HepG2 (cell line): ENCODE results near the gene MCF2L. TPM values are rescaled to one million over a fixed set of nuclear protein-coding genes. Genes with fewer than 3 reads are reported as not detected.
A peak's percentile ranks its signal among the peaks of the same experiment; 100 is the strongest.

Experiments
- ARHGAP35 ChIP-seq: sonication (generic); formaldehyde crosslinking; IDR thresholded peaks from 2 replicates; pipeline ENCODE4 v1.9.0; 2022; ENCODE audit warnings: mild to moderate bottlenecking, inconsistent platforms, moderate library complexity, missing genetic modification reagents, borderline replicate concordance
- ATAD3A ChIP-seq: sonication (generic); formaldehyde crosslinking; IDR thresholded peaks from 2 replicates; pipeline ENCODE4 v1.4.0; 2020; ENCODE audit warnings: missing genetic modification reagents
- ATF5 ChIP-seq: sonication (generic); formaldehyde crosslinking; IDR thresholded peaks from 2 replicates; pipeline ENCODE4 v1.4.0; 2020; ENCODE audit warnings: mild to moderate bottlenecking, low read depth, missing genetic modification reagents
- BATF2 ChIP-seq: sonication (generic); formaldehyde crosslinking; IDR thresholded peaks from 2 replicates; pipeline ENCODE4 v1.8.0; 2022; ENCODE audit warnings: mild to moderate bottlenecking, missing genetic modification reagents, moderate library complexity
- CCDC6 ChIP-seq: sonication (generic); formaldehyde crosslinking; IDR thresholded peaks from 2 replicates; pipeline ENCODE4 v1.8.1; 2022; ENCODE audit warnings: mild to moderate bottlenecking, missing genetic modification reagents, moderate library complexity
- ESRRA ChIP-seq: sonication (generic); formaldehyde crosslinking; IDR thresholded peaks from 2 replicates; pipeline ENCODE4 v1.5.1; 2020; ENCODE audit warnings: mild to moderate bottlenecking, low read depth, missing genetic modification reagents
- HMG20A ChIP-seq: IDR thresholded peaks from 2 replicates; pipeline ENCODE4 v1.6.1; 2016; ENCODE audit warnings: borderline replicate concordance
- HMGA1 ChIP-seq: sonication (generic); formaldehyde crosslinking; conservative IDR thresholded peaks from 2 replicates; pipeline ENCODE4 v1.4.0; 2020; ENCODE audit warnings: missing genetic modification reagents
- HNRNPK ChIP-seq: fragments of 200-400 bp; formaldehyde crosslinking; IDR thresholded peaks from 2 replicates; pipeline ENCODE4 v1.6.1; 2018; ENCODE audit warnings: low read length, low read depth, moderate library complexity, mild to moderate bottlenecking; ENCODE audit not compliant: poor library complexity, severe bottlenecking
- KAT2B ChIP-seq: fragments of 150-350 bp; IDR thresholded peaks from 2 replicates; pipeline ENCODE4 v1.6.1; 2014; ENCODE audit warnings: low read depth, low read length, borderline replicate concordance
- KDM1A ChIP-seq: IDR thresholded peaks from 2 replicates; pipeline ENCODE4 v1.6.1; 2016; ENCODE audit warnings: missing compliant biosample characterization
- MIER3 ChIP-seq: IDR thresholded peaks from 2 replicates; pipeline ENCODE4 v1.6.1; 2016; ENCODE audit warnings: missing compliant biosample characterization, borderline replicate concordance
- MTA3 ChIP-seq: sonication (generic); formaldehyde crosslinking; IDR thresholded peaks from 2 replicates; pipeline ENCODE4 v1.4.0; 2020; ENCODE audit warnings: missing genetic modification reagents
- PITX1 ChIP-seq: sonication (generic); formaldehyde crosslinking; IDR thresholded peaks from 2 replicates; pipeline ENCODE4 v1.5.1; 2020; ENCODE audit warnings: mild to moderate bottlenecking, missing genetic modification reagents
- SMAD1 ChIP-seq: sonication (generic); formaldehyde crosslinking; IDR thresholded peaks from 2 replicates; pipeline ENCODE4 v1.4.0; 2020; ENCODE audit warnings: missing genetic modification reagents, low read depth, mild to moderate bottlenecking, borderline replicate concordance
- SNAPC5 ChIP-seq: sonication (generic); formaldehyde crosslinking; IDR thresholded peaks from 2 replicates; pipeline ENCODE4 v1.8.1; 2023; ENCODE audit warnings: mild to moderate bottlenecking, missing genetic modification reagents, borderline replicate concordance
- SP140L ChIP-seq: sonication (generic); formaldehyde crosslinking; IDR thresholded peaks from 2 replicates; pipeline ENCODE4 v1.4.0; 2020; ENCODE audit warnings: missing genetic modification reagents, borderline replicate concordance
- SRSF1 ChIP-seq: fragments of 200-400 bp; formaldehyde crosslinking; optimal IDR thresholded peaks from 2 replicates; pipeline ENCODE3; 2017; ENCODE audit warnings: mild to moderate bottlenecking, low read depth, low read length, moderate library complexity
- SSRP1 ChIP-seq: IDR thresholded peaks from 2 replicates; pipeline ENCODE4 v1.6.1; 2016; ENCODE audit warnings: control low read depth
- TBP ChIP-seq: sonication (generic); formaldehyde crosslinking; IDR thresholded peaks from 2 replicates; pipeline ENCODE4 v1.5.0; 2020; ENCODE audit warnings: missing genetic modification reagents
- XBP1 ChIP-seq: sonication (generic); formaldehyde crosslinking; IDR thresholded peaks from 2 replicates; pipeline ENCODE4 v1.5.0; 2020; ENCODE audit warnings: missing genetic modification reagents
- ZEB1 ChIP-seq: IDR thresholded peaks from 2 replicates; pipeline ENCODE4 v1.6.1; 2012; ENCODE audit warnings: mild to moderate bottlenecking, low read depth, inconsistent platforms; ENCODE audit not compliant: insufficient replicate concordance
- ZFP36L2 ChIP-seq: sonication (generic); formaldehyde crosslinking; IDR thresholded peaks from 2 replicates; pipeline ENCODE4 v1.4.0; 2020; ENCODE audit warnings: missing genetic modification reagents
- ZNF121 ChIP-seq: sonication (generic); formaldehyde crosslinking; IDR thresholded peaks from 2 replicates; pipeline ENCODE4 v1.5.0; 2020; ENCODE audit warnings: mild to moderate bottlenecking, missing genetic modification reagents
- ZNF180 ChIP-seq: sonication (generic); formaldehyde crosslinking; IDR thresholded peaks from 2 replicates; pipeline ENCODE4 v1.4.0; 2020; ENCODE audit warnings: low read depth, missing genetic modification reagents, borderline replicate concordance
- ZNF205 ChIP-seq: IDR thresholded peaks from 2 replicates; pipeline ENCODE4 v1.6.1; 2018; ENCODE audit warnings: missing biosample characterization, missing genetic modification reagents
- ZNF264 ChIP-seq: sonication (generic); formaldehyde crosslinking; IDR thresholded peaks from 2 replicates; pipeline ENCODE4 v1.4.0; 2020; ENCODE audit warnings: missing genetic modification reagents
- ZNF451 ChIP-seq: sonication (generic); formaldehyde crosslinking; IDR thresholded peaks from 2 replicates; pipeline ENCODE4 v1.5.0; 2020; ENCODE audit warnings: mild to moderate bottlenecking, missing genetic modification reagents
- ZNF543 ChIP-seq: sonication (generic); formaldehyde crosslinking; IDR thresholded peaks from 2 replicates; pipeline ENCODE4 v1.4.0; 2020; ENCODE audit warnings: mild to moderate bottlenecking, missing genetic modification reagents
- ZNF549 ChIP-seq: sonication (generic); formaldehyde crosslinking; IDR thresholded peaks from 2 replicates; pipeline ENCODE4 v1.5.0; 2020; ENCODE audit warnings: missing genetic modification reagents
- ZNF564 ChIP-seq: sonication (generic); formaldehyde crosslinking; IDR thresholded peaks from 2 replicates; pipeline ENCODE4 v1.8.1; 2023; ENCODE audit warnings: mild to moderate bottlenecking, missing genetic modification reagents
- ZNF672 ChIP-seq: sonication (generic); formaldehyde crosslinking; IDR thresholded peaks from 2 replicates; pipeline ENCODE4 v1.8.1; 2022; ENCODE audit warnings: missing genetic modification reagents
- ZNF761 ChIP-seq: sonication (generic); formaldehyde crosslinking; conservative IDR thresholded peaks from 2 replicates; pipeline ENCODE4 v1.4.0; 2020; ENCODE audit warnings: mild to moderate bottlenecking, missing genetic modification reagents
- polyA plus RNA-seq, 8 experiments: library from polyadenylated mRNA; depleted of rRNA in 3 of 8; stranded (reverse) in 7 of 8; unstranded in 1 of 8; fragments of >200 nt; fragmentation: Illumina TruSeq in 4 of 8; extraction: Trizol in 4 of 8; gene quantifications; 2 replicates each; pipeline versions ENCODE4 v1.2.1 to v1.2.3, GENCODE V29; 2011 to 2016; ENCODE audit warnings: low read depth in 4 of 8, missing spikeins in 1 of 8, mixed read lengths in 1 of 8; ENCODE audit not compliant: insufficient read depth in 1 of 8
- total RNA-seq, 5 experiments: library from RNA; depleted of rRNA; stranded (reverse); fragments of >200 nt; fragmentation: Illumina TruSeq; extraction: Trizol; gene quantifications; 2 replicates each; pipeline ENCODE4 v1.2.3, GENCODE V29; 2016; ENCODE audit warnings: low read depth in 1 of 5

The MCF2L gene
- total and polyA plus RNA-seq, 2 of the 13 experiments (the other 11 are each of a cell fraction or from before 2014, with no cell fraction given): 19.4 to 28.4 TPM

- TF ChIP-seq SP140L (CRISPR knock-in tag): no peak
- no peak for TF ChIP-seq XBP1 (CRISPR knock-in tag)
- no peak for TF ChIP-seq ZNF205 (CRISPR knock-in tag)
- TF ChIP-seq ZNF564 (CRISPR knock-in tag): no peak
- no peak for TF ChIP-seq ZNF761 (CRISPR knock-in tag)
- TF ChIP-seq HMG20A (CRISPR knock-in tag): no peak
- peak; percentile 79; the same call in 1 of the 2 replicates for TF ChIP-seq SSRP1 (CRISPR knock-in tag)
- no peak for TF ChIP-seq HNRNPK
- no peak for TF ChIP-seq ZNF672
- no peak for TF ChIP-seq ZNF549 (CRISPR knock-in tag)
- TF ChIP-seq ZNF543 (CRISPR knock-in tag): peak; percentile 73
- no peak; the same call in 1 of the 2 replicates for TF ChIP-seq ZNF264 (CRISPR knock-in tag)
- TF ChIP-seq ZEB1: peak; percentile 80
- 0 out of 2 replicates have a peak, but pooled peaks have one; percentile 30 for TF ChIP-seq TBP
- peak; percentile 92 for TF ChIP-seq ESRRA (CRISPR knock-in tag)
- no peak for TF ChIP-seq MTA3
- TF ChIP-seq SMAD1 (CRISPR knock-in tag): 0 out of 2 replicates have a peak, but pooled peaks have one; percentile 51
- TF ChIP-seq PITX1 (CRISPR knock-in tag): peak; percentile 56; the same call in 1 of the 2 replicates
- TF ChIP-seq ATF5 (CRISPR knock-in tag): no peak
- no peak for TF ChIP-seq ATAD3A (CRISPR knock-in tag)
- no peak for TF ChIP-seq ARHGAP35 (CRISPR knock-in tag)
- no peak for TF ChIP-seq KAT2B
- TF ChIP-seq SRSF1: peak; percentile 72
- no peak for TF ChIP-seq ZNF180 (CRISPR knock-in tag)
- TF ChIP-seq MIER3 (CRISPR knock-in tag): peak; percentile 85; the same call in 1 of the 2 replicates
- TF ChIP-seq SNAPC5 (CRISPR knock-in tag): no peak
- peak; percentile 91 for TF ChIP-seq ZNF451 (CRISPR knock-in tag)
- no peak for TF ChIP-seq HMGA1 (CRISPR knock-in tag)
- no peak for TF ChIP-seq BATF2 (CRISPR knock-in tag)
- TF ChIP-seq KDM1A (CRISPR knock-in tag): no peak
- TF ChIP-seq ZNF121: no peak
- no peak for TF ChIP-seq CCDC6 (CRISPR knock-in tag)
- no peak for TF ChIP-seq ZFP36L2 (CRISPR knock-in tag)
Observed at GRCh38 chr13:113105032-113105920, 136.3 kb downstream of the MCF2L start, which contains the start of gene F7 (continued).
